Peyer's patch (tissue), 4 donors: ENCODE results near the gene BLVRA.

Source experiments
- POLR2A ChIP-seq, 2 donors: fragments of 450-650 bp; IDR thresholded peaks; one replicate each; pipeline ENCODE4 v1.5.1; 2017; ENCODE audit warnings: antibody characterized with exemption in 2 of 2, mild to moderate bottlenecking in 2 of 2, moderate library complexity in 2 of 2
- TF ChIP-seq, protein P1 (sequence below), 6 experiments: fragments of 450-650 bp in 4 of 6; fragments of 200-600 bp in 2 of 6; sonication (generic) in 1 of 6; IDR thresholded peaks; one replicate each; pipeline ENCODE4 v1.5.1; 2017 to 2019; ENCODE audit warnings: antibody characterized with exemption in 6 of 6, mild to moderate bottlenecking in 3 of 6, moderate library complexity in 1 of 6

DNA sequence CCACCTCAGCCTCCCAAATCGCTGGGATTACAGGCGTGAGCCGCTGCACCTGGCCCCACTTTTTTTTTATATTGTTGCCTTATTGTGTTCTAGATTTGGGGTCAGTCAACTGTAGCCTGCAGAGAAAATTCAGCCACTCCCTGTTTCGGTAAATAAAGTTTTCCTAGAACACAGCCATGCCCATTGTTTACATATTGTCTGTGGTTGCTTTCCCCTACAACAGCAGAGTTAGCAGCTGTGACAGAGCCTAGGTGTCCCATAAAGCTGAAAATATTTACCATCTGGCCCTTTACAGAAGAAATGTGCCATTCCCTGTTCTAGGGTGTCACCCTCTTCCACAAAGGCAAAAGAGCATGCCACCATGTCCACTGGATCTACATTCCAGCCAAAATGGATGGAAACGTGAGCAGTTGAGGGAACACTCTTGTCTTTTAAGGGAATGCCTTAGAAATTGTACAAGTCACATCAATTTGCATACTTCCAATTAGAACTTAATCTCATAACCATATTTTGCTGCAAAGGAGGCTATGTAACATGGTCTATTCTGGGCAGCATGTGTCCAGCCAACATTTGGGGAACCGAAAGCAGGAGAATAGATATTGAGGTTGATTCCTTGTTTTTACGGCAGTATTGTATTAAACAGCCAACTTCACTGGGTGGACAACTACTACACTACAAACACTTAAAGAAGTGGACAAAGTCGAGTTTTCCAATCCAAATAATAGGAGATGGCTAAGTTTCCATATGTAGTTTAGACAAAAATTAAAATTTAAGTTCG is 11.0 kb upstream of the BLVRA start:
- TF ChIP-seq, protein P1, sequence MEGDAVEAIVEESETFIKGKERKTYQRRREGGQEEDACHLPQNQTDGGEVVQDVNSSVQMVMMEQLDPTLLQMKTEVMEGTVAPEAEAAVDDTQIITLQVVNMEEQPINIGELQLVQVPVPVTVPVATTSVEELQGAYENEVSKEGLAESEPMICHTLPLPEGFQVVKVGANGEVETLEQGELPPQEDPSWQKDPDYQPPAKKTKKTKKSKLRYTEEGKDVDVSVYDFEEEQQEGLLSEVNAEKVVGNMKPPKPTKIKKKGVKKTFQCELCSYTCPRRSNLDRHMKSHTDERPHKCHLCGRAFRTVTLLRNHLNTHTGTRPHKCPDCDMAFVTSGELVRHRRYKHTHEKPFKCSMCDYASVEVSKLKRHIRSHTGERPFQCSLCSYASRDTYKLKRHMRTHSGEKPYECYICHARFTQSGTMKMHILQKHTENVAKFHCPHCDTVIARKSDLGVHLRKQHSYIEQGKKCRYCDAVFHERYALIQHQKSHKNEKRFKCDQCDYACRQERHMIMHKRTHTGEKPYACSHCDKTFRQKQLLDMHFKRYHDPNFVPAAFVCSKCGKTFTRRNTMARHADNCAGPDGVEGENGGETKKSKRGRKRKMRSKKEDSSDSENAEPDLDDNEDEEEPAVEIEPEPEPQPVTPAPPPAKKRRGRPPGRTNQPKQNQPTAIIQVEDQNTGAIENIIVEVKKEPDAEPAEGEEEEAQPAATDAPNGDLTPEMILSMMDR (IDR thresholded peaks at IDR 0.05), result no peak
- TF ChIP-seq POLR2A (IDR thresholded peaks at IDR 0.05), result no peak
